Omental fat pad (tissue), 4 donors: ENCODE measurements around the gene SAMD14. TPM values are rescaled to one million over a fixed set of nuclear protein-coding genes. Genes with fewer than 3 reads are reported as not detected.

Experiments
- ATAC-seq: fragments of 150-250 bp; one replicate; pipeline ENCODE4 v1.9.1; 2016; ENCODE audit warnings: mild to moderate bottlenecking, moderate library complexity; ENCODE audit not compliant: low FRiP score
- DNase-seq: peaks from one replicate; pipeline ENCODE4 v3.0.0-alpha.2; 2019; ENCODE audit warnings: low spot score
- CTCF ChIP-seq, 3 donors: fragments of 450-650 bp; IDR thresholded peaks; one replicate each; pipeline ENCODE4 v1.5.1; 2016 to 2017; ENCODE audit warnings: antibody characterized with exemption in 3 of 3, mild to moderate bottlenecking in 3 of 3, moderate library complexity in 2 of 3
- total RNA-seq, 4 donors: library from RNA; depleted of rRNA; stranded (reverse); fragments of >200 nt; gene quantifications; one replicate each; pipeline ENCODE4 v1.1.0, GENCODE V29; 2016

Gene SAMD14
- total RNA-seq, 4 donors from 2014 or later = 0.12 to 0.44 TPM; not detected in 2

GRCh38 chr17:50157891-50158290 lies 27.9 kb upstream of the SAMD14 start:
- ATAC-seq = no peak
- DNase-seq = no peak
- no peak for TF ChIP-seq CTCF (IDR thresholded peaks at IDR 0.05)

- no peak for TF ChIP-seq CTCF (IDR thresholded peaks at IDR 0.05)
- ATAC-seq (no peak), DNase-seq (no peak)
Measured at GRCh38 chr17:50155115-50155819, 25.3 kb upstream of the SAMD14 start.

- ATAC-seq (no peak), DNase-seq (no peak)
- no peak for TF ChIP-seq CTCF (IDR thresholded peaks at IDR 0.05)
Measured at GRCh38 chr17:50154604-50155003, 24.6 kb upstream of the SAMD14 start.

GRCh38 chr17:50153650-50154575 lies 24.0 kb upstream of the SAMD14 start:
- DNase-seq = no peak
- ATAC-seq = no peak
- no peak for TF ChIP-seq CTCF (IDR thresholded peaks at IDR 0.05)

GRCh38 chr17:50152736-50153135 lies 22.8 kb upstream of the SAMD14 start:
- DNase-seq (no peak), ATAC-seq (no peak)
- no peak for TF ChIP-seq CTCF (IDR thresholded peaks at IDR 0.05)

- peak; percentile 63 for DNase-seq
- no peak for TF ChIP-seq CTCF (IDR thresholded peaks at IDR 0.05)
- peak; percentile 30 for ATAC-seq
Measured at GRCh38 chr17:50151937-50152547, 22.1 kb upstream of the SAMD14 start.
